ENCODE results near the gene ADD1.
A peak's percentile ranks its signal among the peaks of the same experiment; 100 is the strongest.

The ADD1 gene

GRCh38 chr4:2817137-2817536 is 26.5 kb upstream of the ADD1 start:
- no peak overlapping the region; the same call in 1 of the 2 replicates for H3K4me3 ChIP-seq (ENCODE audit: low read depth, low read length)
- CTCF ChIA-PET, result no interaction called here

DNA sequence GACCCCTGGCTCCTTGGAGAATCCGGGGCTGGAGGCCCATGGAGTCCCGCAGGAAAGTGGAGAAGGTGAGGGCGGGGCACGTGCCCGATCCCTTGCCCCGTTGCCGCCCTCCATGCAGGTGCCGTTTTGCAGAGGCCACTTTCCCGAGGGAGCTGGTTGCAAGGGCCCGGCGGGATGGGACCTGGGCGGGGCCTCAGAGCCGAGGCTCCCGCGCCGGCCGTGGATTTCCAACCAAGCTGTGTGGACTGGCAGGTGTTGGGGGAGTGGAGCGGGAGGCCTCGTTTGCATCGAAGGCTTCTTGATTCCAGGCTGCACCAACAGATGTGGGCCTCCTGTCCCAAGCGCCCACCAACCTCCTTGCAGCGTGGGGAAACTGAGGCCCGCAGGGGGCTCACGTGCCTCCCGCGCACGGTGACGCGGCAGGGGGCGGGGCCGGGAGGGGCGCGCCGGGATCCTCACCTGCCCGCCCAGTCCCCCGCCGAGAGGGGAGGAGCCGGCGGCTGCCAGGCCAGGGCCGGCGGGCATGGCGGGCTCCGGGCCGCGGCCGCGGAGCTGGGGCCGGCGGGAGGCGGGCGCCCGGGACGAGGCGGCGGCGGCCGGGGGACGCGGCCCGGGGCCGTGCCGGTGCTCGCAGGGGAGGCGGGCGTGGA is 25.8 kb upstream of the ADD1 start:
- CTCF ChIA-PET, result interaction anchor here (1.3 kb wide), 1 partner anchor 49 kb away, joined by 3 read pairs; no protein-coding TSS in a partner anchor
- peak overlapping the region; percentile 61 for H3K4me3 ChIP-seq (ENCODE audit: low read depth, low read length)
- POLR2A ChIA-PET, result no interaction called here
- TF ChIP-seq, protein P1, sequence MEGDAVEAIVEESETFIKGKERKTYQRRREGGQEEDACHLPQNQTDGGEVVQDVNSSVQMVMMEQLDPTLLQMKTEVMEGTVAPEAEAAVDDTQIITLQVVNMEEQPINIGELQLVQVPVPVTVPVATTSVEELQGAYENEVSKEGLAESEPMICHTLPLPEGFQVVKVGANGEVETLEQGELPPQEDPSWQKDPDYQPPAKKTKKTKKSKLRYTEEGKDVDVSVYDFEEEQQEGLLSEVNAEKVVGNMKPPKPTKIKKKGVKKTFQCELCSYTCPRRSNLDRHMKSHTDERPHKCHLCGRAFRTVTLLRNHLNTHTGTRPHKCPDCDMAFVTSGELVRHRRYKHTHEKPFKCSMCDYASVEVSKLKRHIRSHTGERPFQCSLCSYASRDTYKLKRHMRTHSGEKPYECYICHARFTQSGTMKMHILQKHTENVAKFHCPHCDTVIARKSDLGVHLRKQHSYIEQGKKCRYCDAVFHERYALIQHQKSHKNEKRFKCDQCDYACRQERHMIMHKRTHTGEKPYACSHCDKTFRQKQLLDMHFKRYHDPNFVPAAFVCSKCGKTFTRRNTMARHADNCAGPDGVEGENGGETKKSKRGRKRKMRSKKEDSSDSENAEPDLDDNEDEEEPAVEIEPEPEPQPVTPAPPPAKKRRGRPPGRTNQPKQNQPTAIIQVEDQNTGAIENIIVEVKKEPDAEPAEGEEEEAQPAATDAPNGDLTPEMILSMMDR (IDR thresholded peaks at IDR 0.05; ENCODE audit: insufficient read depth, low read length, missing control alignments), result no peak
- DNase-seq (ENCODE audit: low read depth, low spot score), result no peak

More at GRCh38 chr4:2817137-2817536, 26.5 kb upstream of the ADD1 start:
- TF ChIP-seq, protein P1 (IDR thresholded peaks at IDR 0.05; ENCODE audit: insufficient read depth, low read length, missing control alignments), result no peak
- no peak for DNase-seq (ENCODE audit: low read depth, low spot score)
- POLR2A ChIA-PET, result no interaction called here

GRCh38 chr4:2818351-2818939 is 25.2 kb upstream of the ADD1 start:
- H3K4me3 ChIP-seq (ENCODE audit: low read depth, low read length), result peak overlapping the region; percentile 61
- ChIA-PET CTCF (interaction anchor here (1.3 kb wide), 2 partner anchors 50 to 144 kb away, joined by 3 read pairs; no protein-coding TSS in a partner anchor), POLR2A (interaction anchor here (0.7 to 1.2 kb wide), 2 partner anchors 9 to 404 kb away, joined by 3 read pairs; no protein-coding TSS in a partner anchor)
- TF ChIP-seq, protein P1 (IDR thresholded peaks at IDR 0.05; ENCODE audit: insufficient read depth, low read length, missing control alignments), result no peak
- no peak for DNase-seq (ENCODE audit: low read depth, low spot score)

DNA sequence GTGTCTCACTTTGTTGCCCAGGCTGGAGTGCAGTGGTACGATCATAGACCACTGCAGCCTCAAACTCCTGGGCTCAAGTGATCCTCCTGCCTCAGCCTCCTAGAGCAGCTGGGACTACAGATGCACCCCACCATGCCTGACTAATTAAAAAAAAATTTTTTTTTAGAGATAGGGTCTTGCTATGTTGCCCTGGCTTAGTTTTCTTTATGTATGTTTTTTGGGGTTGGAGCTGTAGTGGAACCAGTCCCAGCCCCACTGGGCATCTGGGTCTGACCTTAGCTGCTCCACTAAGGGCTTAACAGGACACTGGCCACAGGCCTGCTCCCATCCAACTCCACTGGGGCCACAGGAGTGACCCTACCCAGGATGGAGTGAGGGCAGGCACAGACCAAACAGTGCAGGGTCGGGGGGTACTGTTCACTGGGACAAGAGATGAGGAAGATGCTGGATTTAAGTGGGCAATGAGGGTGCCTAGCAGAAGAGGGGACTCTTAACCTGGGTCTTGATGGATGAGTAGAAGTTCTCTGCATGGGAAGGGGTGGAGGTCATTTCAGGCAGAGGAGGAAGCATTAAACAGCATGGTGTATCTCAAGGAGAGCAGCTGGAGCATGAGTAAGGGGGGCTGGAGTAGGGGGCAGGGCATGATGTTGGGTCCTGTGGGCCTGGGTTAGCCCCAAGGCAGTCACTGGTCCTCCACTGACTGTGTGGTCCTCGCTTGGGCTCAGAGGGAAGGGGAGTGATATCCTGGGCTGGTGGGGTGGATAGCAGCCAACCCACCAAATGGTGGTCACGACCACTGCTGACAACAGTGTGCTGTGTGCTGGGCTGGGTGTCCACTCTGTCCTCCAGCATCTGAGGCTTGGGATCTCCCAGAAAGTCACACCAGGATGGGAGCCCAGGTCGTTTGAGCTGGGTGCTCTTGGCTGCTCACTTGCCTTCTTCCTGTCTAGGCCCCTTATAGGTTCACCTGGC is 24.1 kb upstream of the ADD1 start:
- no peak for DNase-seq (ENCODE audit: low read depth, low spot score)
- H3K4me3 ChIP-seq (ENCODE audit: low read depth, low read length), result no peak overlapping the region; the same call in 1 of the 2 replicates
- ChIA-PET CTCF (interaction anchor here (1.2 to 1.3 kb wide), 3 partner anchors 51 to 142 kb away, joined by 3 read pairs; no protein-coding TSS in a partner anchor), POLR2A (interaction anchor here (0.7 to 1.2 kb wide), 2 partner anchors 10 to 405 kb away, joined by 3 read pairs; no protein-coding TSS in a partner anchor)
- TF ChIP-seq, protein P1 (IDR thresholded peaks at IDR 0.05; ENCODE audit: insufficient read depth, low read length, missing control alignments), result no peak

DNA sequence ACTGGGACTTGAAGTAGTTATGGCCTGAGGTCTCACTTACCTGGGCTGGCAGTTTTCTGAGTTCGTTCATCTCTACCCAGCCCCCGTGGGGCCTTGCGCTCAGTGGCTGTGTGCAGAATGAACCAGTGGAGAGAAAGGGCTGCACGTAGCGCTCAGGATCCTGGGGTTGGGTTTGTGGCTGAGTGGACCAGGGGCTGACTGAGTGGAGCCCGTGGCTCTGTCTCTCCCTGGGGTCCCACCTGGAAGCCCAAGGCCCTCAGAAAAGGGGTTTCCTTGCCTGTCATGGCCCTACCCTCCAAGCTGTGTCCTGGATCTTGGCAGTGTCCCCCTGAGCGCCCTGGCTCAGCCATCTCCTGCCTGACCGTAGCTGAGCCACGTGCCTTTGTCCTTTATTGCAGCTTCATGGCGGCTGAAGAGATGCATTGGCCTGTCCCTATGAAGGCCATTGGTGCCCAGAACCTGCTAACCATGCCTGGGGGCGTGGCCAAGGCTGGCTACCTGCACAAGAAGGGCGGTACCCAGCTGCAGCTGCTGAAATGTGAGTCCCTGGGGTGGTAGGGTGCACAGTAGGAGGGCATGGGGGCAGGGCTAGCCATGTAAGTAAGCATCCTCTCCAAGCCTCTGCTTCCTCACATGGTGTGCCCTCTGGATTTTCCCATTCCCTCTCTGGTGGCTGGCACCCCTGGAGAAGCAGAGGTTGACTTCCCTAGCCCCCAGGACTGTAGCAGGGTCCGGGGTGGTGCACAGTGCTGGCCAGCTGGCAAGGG is 23.2 kb upstream of the ADD1 start:
- CTCF ChIA-PET, result interaction anchor here (1.2 kb wide), 1 partner anchor 57 kb away, joined by 3 read pairs; no protein-coding TSS in a partner anchor
- TF ChIP-seq, protein P1 (IDR thresholded peaks at IDR 0.05; ENCODE audit: insufficient read depth, low read length, missing control alignments), result no peak
- H3K4me3 ChIP-seq (ENCODE audit: low read depth, low read length), result no peak overlapping the region
- DNase-seq (ENCODE audit: low read depth, low spot score), result no peak
- POLR2A ChIA-PET, result no interaction called here

Data from AG04449 (cell line).